Activated naive CD4-positive, alpha-beta T cell treated with Interleukin-2 at 50 U/mL for 16 hours (primary cell): ENCODE data around the gene LMAN2L.
"Not testable (repeated sequence)": the region's sequence is repeated elsewhere in the genome, so short reads cannot be mapped to it uniquely, and the experiment has no call there.

ENCODE experiments used
- DNase-seq: peaks from one replicate; pipeline ENCODE4 v3.0.0-alpha.2; 2020

LMAN2L gene

DNA sequence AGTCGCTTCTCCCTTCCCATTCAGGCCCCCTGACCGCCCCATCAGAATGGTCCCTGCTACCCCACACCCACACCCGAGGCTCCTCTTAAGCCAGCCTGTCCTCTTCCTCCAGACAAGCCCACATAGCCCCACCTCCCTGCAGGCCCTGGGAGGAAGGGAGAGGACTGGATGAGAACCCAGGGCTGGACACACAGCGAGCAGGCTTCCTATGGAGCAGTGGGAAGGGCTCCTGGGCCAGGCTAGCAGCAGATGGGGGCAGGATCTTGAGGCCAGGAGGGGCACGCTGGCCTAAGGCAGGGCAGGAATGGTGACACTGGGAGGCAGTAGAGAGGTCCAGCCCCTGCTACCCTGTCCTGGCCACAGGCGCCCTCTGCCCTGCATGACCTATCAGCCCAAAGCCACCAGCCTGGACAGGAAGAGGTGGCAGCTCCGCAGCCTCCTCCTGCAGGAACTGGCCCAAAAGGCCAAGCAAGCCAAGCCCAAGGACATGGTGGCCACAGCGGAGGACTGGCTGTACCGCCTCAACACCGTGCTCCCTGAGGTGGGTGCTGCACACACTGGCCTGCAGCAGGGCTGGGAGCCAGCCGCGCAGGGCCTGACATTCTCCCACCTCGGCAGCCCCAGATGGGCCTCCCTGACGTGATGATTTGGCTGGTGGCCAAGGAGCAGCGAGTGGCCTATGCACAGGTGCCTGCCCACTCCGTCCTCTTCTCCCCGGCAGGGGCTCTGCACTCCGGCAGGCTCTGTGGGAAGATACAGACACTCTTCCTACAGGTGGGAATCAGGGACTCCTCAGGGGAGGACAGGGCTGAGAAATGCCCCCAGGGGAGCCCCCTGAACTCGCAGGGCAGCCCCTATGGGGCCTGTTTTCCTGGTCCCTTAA is 54.0 kb downstream of the LMAN2L start:
- no peak for DNase-seq

DNA sequence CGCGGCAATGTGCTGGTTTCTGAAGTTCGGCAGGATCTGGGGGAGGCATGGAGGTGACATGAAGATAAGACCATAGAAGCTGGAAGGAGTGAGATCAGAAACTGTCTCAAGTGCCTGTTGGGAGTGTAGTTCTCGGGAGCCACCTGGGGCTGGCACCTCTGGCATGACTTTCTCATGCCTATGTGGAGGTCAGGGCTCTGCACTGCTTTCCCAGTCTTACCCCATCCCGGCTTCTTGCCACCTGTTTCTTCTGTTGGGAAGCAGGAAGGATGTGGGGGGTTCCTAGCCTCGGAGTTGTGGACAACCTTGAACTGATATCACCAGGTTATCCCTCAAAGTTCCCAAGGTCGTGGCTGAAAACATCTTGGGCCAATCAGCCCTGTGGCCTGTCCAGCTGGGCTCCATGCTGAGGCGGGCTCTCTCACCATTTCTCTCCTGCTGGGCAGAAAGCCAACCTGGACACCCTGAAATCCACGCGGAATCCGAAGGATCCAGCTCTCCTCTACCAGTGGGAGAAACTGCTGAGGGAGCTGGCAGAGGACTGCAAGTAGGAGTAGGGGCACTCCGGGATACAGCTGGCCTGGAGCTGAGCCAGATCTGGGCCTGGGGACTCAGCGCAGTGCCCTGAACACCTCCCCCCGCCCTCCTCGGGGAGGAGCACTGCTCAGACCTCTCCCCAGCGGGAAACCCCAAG is 54.8 kb downstream of the LMAN2L start:
- DNase-seq, result no peak

GRCh38 chr2:96683972-96684820 is 55.7 kb downstream of the LMAN2L start:
- no peak for DNase-seq

DNA sequence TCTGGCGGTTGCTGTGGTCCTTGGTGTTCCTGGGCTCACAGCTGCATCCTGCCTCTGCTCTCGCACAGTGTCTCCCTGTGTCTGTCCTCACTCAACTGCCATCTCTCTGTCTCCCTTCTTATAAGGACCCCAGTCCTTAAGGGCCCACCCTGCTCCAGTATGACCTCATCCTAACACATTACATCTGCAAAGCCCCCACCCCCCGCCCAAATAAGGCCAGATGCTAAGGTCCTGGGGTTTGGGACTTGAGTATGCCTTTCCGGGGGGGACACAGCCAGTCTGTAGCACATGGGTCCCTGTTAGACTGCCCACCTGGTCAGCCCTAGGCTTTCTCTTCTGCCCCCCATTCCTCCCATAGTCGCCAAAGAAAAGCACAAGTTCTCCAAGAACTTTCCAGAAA is 56.6 kb downstream of the LMAN2L start:
- DNase-seq, result no peak

GRCh38 chr2:96681540-96681939 is 58.3 kb downstream of the LMAN2L start:
- no peak for DNase-seq

DNA sequence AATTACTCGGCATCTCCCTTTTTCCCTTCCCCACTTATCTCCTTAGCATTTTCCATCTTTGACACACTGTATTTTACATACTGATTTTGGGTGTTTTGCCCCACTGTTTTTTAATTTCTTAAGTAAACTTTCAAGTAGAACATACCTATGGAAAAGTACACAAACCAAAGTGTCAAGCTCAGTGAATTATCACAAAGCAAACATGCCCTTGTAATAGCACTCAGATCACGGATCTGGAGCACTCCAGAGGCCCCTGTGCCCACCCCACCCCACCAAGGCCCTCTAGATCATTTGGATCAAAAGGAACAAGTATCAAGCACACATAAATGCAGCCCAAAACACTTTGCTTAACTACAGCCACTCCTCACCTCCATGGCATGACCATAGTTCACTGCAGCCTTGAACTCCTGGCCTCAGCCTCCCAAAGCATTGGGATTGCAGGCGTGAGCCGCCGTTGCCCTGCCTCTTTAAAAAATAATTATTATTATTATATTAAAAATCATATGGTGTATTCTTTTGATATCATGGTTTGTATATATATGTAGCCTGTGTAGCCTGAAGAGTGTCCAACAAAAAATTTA is 59.2 kb downstream of the LMAN2L start:
- DNase-seq, result no peak

DNA sequence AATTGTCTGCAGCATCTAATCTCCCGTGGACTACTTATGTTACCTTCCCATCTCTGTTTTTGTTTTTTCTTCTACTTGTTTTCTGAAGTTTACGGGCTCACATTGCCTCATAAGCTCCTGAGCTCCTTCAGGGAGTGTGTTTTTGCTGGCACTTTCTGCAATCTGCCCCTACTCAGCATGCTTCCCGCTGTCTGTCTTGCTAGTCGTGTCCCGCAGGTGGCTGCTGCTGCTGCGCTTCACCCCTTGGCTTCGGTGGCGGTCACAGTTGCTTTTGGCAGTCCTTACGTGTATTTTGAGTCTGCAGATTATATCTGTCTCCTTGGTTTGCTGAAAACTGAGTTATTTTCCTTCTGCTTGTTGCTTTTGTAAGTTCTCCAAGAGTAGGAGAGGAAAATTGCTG is 60.0 kb downstream of the LMAN2L start:
- DNase-seq, result no peak

- no peak for DNase-seq
Observed at GRCh38 chr2:96669539-96670215, 70.2 kb downstream of the LMAN2L start.

DNA sequence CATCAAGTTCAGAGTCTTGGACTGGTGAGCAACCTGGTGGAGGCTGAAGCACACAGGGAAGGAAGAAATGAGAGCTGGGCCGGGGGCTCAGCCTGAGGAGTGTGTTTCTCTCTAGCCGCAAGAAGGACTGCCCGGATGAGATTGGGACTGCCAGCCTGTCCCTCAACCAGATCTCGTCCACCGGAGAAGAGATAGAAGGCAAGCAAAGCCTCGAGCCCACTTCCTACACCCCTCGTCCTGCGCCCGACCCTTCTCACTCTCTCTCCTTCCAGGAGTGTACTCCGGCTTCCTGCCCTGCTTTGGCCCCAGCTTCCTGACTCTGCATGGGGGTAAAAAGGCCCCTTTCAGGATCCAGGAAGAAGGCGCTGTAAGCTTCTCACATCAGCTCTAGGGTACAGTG is 71.1 kb downstream of the LMAN2L start:
- no peak for DNase-seq

DNA sequence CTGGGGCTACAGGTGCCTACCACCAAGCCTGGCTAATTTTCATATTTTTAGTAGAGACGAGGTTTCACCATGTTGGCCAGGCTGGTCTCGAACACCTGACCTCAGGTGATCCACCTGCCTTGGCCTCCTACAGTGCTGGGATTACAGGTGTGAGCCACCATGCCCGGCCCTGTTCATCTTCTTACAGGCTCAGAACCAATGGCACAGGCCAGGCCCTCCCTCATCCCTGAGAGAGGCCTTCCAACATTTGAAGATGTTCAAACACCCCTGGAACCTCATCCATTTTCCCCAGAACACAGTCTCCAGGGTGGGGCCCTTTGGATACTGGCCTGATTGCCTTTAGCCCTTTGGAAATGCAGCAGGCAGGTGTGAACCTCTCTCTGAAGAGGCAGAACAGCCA is 74.1 kb downstream of the LMAN2L start:
- DNase-seq, result not testable (repeated sequence)

GRCh38 chr2:96665083-96665569 is 74.7 kb downstream of the LMAN2L start:
- no peak for DNase-seq

DNA sequence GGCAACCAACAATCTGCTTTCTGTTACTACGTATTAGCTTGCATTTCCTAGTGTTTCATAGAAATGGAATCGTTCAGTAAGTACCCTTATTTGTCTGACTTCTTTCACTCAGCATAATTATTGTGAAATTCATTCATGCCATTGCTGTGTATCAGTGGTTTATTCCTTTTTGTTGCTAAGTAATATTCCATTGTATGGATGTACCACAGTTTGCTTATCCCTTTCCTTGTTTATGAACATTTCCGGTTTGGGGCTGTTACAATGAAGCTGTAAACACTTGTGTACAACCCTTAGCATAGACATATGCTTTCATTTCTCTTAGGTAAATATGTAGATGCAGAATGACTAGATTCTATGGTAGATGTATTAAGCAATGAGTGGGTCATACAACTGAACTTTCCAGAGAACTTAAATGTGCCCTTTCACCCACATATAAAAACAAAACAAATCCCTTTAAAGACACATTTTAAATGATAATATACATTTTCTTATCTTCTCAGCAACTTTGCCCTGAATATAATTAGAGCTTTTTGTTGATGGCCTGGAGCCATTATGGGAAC is 75.4 kb downstream of the LMAN2L start:
- no peak for DNase-seq

GRCh38 chr2:96663829-96664228 is 76.0 kb downstream of the LMAN2L start:
- no peak for DNase-seq

- no peak for DNase-seq
Observed at GRCh38 chr2:96663177-96663576, 76.7 kb downstream of the LMAN2L start.

GRCh38 chr2:96662360-96662759 is 77.5 kb downstream of the LMAN2L start:
- DNase-seq, result no peak

DNA sequence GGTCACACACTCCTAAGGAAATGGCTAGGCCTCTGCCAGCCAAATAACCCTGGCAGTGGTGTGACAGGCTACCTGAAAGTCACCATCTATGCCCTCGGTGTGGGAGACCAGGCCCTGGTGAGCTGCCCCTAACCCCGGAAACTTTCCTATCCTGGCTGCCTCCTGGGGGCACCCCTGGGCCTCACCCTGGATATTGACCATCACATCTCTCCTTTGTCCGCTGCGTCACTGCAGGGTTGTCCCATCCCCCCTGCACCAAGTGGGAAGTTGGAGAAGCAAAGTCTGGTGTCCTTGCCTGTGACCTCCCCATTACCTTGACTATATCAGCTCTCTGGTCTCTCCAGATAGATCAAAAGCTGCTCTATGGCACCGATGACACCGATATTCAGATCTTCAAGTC is 78.5 kb downstream of the LMAN2L start:
- DNase-seq, result no peak

DNA sequence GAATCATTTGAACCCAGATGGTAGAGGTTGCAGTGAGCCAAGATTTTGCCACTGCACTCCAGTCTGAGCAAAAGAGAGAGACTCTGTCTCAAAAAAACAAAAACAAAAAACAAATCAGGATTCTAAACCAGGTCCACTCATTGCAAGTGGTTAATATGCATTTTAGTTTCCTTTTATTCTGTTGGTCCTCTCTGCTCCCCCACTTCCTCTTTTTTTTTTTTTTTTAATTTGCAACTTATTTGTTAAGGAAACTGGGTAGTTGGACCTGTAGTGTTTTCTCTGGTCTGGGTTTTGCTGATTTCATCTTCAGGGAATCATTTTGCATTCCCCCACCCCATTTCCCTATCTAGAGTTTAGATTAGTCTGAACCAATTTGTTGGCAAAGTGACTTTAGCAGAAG is 83.3 kb downstream of the LMAN2L start:
- DNase-seq, result no peak
